ENCODE measurements around the gene TMEM185B.

- TF ChIP-seq CTCF (conservative IDR thresholded peaks at IDR 0.05 in 1 of 2, IDR thresholded peaks at IDR 0.05 in 1 of 2; ENCODE audit: low read depth in 1 of 2, low read length in 2 of 2) (no peak), EZH2 (IDR thresholded peaks at IDR 0.05; ENCODE audit: low read length, missing control alignments) (no peak)
Measured at GRCh38 chr2:120236791-120237190, 13.6 kb upstream of the TMEM185B start.

Measured in fibroblast of lung (primary cell).